ENCODE results near the gene DOK7.
"Not testable (repeated sequence)": the region's sequence is repeated elsewhere in the genome, so short reads cannot be mapped to it uniquely, and the experiment has no call there.

GRCh38 chr4:3459156-3459555 lies 4.0 kb upstream of the DOK7 start:
- not testable (repeated sequence) for TF ChIP-seq ZFX (IDR thresholded peaks at IDR 0.05; ENCODE audit: borderline replicate concordance); CTCF (IDR thresholded peaks at IDR 0.05)

Measured in 22Rv1 (cell line).